Middle frontal gyrus (tissue), 1 donor: ENCODE measurements around the gene GPBP1L1.

Experiments used
- DNase-seq: peaks from one replicate; pipeline ENCODE4 v3.0.0-alpha.2; 2015; ENCODE audit warnings: low spot score; ENCODE audit errors: extremely low spot score

GPBP1L1 gene

GRCh38 chr1:45594412-45594811 is 91.9 kb downstream of the GPBP1L1 start:
- DNase-seq = no peak

DNA sequence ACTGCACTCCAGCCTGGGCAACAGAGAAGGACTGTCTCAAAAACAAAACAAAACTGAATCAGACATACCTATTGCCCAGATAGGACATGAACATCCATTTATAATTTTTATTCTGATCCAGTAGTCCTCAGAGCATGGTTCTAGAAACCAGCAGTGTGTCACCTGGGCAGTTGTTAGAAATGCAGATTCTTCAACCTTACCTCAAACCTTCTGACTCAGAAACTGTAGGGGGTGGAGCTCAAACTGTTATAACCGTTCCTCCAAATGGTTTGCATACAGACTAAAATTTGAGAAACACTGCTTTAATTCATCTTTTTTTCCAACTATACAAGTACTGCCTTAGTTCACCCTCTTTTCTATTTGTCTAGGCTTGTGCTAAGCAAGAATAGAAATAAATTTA is 96.5 kb downstream of the GPBP1L1 start:
- no peak for DNase-seq

- no peak for DNase-seq
These were observed 99.6 kb downstream of the GPBP1L1 start for GRCh38 chr1:45586769-45587168.

GRCh38 chr1:45585496-45586075 is 100.7 kb downstream of the GPBP1L1 start:
- no peak for DNase-seq

- DNase-seq = no peak
These were observed 101.3 kb downstream of the GPBP1L1 start for GRCh38 chr1:45585110-45585426.

- peak; percentile 73 for DNase-seq
These were observed 101.8 kb downstream of the GPBP1L1 start for GRCh38 chr1:45584351-45585109.

- peak; percentile 82 for DNase-seq
These were observed 102.5 kb downstream of the GPBP1L1 start, which contains the start of gene NASP for GRCh38 chr1:45583666-45584350. Gene NASP, plus strand, starts transcription at chr1:45584041. Its CDS starts 106 bp downstream, at chr1:45584147.

- DNase-seq = peak; percentile 96
These were observed 103.1 kb downstream of the GPBP1L1 start for GRCh38 chr1:45583264-45583665.
